ENCODE data around the gene CCDC54.

Gene CCDC54

GRCh38 chr3:107346564-107346963 is 30.7 kb upstream of the CCDC54 start:
- no peak for TF ChIP-seq ZBTB7A (IDR thresholded peaks at IDR 0.05; ENCODE audit: low read depth)
- no peak for TF ChIP-seq EGR1 (IDR thresholded peaks at IDR 0.05)
- TF ChIP-seq CEBPB (IDR thresholded peaks at IDR 0.05), result no peak
- no peak for TF ChIP-seq TCF12 (IDR thresholded peaks at IDR 0.05; ENCODE audit: low read depth)
- no peak for TF ChIP-seq TAF1 (IDR thresholded peaks at IDR 0.05; ENCODE audit: low read depth)
- TF ChIP-seq, protein P1, sequence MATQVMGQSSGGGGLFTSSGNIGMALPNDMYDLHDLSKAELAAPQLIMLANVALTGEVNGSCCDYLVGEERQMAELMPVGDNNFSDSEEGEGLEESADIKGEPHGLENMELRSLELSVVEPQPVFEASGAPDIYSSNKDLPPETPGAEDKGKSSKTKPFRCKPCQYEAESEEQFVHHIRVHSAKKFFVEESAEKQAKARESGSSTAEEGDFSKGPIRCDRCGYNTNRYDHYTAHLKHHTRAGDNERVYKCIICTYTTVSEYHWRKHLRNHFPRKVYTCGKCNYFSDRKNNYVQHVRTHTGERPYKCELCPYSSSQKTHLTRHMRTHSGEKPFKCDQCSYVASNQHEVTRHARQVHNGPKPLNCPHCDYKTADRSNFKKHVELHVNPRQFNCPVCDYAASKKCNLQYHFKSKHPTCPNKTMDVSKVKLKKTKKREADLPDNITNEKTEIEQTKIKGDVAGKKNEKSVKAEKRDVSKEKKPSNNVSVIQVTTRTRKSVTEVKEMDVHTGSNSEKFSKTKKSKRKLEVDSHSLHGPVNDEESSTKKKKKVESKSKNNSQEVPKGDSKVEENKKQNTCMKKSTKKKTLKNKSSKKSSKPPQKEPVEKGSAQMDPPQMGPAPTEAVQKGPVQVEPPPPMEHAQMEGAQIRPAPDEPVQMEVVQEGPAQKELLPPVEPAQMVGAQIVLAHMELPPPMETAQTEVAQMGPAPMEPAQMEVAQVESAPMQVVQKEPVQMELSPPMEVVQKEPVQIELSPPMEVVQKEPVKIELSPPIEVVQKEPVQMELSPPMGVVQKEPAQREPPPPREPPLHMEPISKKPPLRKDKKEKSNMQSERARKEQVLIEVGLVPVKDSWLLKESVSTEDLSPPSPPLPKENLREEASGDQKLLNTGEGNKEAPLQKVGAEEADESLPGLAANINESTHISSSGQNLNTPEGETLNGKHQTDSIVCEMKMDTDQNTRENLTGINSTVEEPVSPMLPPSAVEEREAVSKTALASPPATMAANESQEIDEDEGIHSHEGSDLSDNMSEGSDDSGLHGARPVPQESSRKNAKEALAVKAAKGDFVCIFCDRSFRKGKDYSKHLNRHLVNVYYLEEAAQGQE (IDR thresholded peaks at IDR 0.05; ENCODE audit: low read depth), result no peak
- TF ChIP-seq YY1 (IDR thresholded peaks at IDR 0.05; ENCODE audit: low read depth), result no peak
- TF ChIP-seq EP300 (IDR thresholded peaks at IDR 0.05; ENCODE audit: borderline replicate concordance), result no peak
- TF ChIP-seq MAX (IDR thresholded peaks at IDR 0.05), result no peak
- TF ChIP-seq, protein P2, sequence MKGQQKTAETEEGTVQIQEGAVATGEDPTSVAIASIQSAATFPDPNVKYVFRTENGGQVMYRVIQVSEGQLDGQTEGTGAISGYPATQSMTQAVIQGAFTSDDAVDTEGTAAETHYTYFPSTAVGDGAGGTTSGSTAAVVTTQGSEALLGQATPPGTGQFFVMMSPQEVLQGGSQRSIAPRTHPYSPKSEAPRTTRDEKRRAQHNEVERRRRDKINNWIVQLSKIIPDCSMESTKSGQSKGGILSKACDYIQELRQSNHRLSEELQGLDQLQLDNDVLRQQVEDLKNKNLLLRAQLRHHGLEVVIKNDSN (IDR thresholded peaks at IDR 0.05), result no peak
- TF ChIP-seq NFIC (IDR thresholded peaks at IDR 0.05), result no peak
- no peak for TF ChIP-seq CREB1 (IDR thresholded peaks at IDR 0.05; ENCODE audit: low read depth)

DNA sequence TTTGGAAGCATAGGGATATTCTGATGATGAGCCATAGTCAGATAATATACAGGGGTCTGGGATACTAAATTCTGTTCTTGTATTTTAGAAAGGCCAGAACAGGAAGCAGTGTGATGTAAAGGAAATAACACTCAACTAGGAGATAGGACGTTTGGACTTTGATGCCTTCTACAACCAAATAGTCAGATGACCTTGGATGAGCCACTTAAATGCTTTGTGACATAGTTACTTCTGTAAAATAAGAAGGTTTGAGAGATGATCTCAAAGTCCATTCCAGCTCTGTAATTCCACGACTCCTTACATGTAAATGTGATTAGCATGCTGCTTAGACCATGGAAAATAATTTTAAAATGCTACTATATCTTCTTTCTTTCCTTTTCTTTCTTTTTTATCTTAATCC is 29.5 kb upstream of the CCDC54 start:
- TF ChIP-seq EGR1 (IDR thresholded peaks at IDR 0.05), result no peak
- TF ChIP-seq EP300 (IDR thresholded peaks at IDR 0.05; ENCODE audit: borderline replicate concordance), result no peak
- no peak for TF ChIP-seq RAD21 (IDR thresholded peaks at IDR 0.05; ENCODE audit: low read depth)
- no peak for TF ChIP-seq FOXM1 (IDR thresholded peaks at IDR 0.05; ENCODE audit: borderline replicate concordance, low read depth)
- TF ChIP-seq TAF1 (IDR thresholded peaks at IDR 0.05; ENCODE audit: low read depth), result no peak
- no peak for TF ChIP-seq CREB1 (IDR thresholded peaks at IDR 0.05; ENCODE audit: low read depth)
- TF ChIP-seq YY1 (IDR thresholded peaks at IDR 0.05; ENCODE audit: low read depth), result no peak
- no peak for TF ChIP-seq TEAD4 (IDR thresholded peaks at IDR 0.05)

DNA sequence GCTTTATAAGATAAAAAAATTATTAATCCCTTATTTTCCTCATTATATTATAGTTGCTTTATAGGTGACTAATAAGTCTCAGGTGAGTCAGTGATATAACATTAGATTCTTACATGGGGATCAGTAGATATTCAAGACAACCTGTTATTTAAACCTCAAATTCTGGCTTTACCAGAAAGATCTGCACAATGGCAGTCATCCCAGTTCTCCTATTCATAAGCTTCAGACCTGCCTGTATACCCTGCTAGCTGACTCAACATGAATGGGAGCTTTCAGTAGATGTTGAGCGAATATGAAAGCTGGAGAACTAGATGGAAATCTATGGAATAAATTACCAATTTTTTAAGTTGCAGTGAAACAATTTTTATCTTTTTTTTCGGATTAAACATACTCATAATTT is 20.5 kb upstream of the CCDC54 start:
- TF ChIP-seq TAF1 (IDR thresholded peaks at IDR 0.05; ENCODE audit: low read depth), result no peak

DNA sequence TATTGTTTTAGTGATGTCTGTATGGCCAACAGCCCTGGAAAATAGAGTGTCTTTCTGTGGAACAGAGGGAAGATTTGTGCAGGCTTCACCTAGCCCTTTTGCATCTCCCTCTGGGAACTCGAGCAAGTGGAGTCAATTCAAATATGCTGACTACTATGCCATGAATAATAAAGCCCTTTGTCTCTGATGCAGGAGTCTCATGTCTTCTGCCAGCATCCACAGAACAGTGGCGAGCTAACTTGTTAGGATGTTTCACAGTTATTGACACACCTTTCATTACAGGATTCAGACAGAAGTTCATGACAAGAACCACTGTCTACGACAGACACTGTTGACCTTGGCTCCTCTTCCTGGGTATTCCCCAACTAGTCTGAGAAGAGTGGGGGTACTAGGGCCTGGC is 15.6 kb upstream of the CCDC54 start:
- no peak for TF ChIP-seq EP300 (IDR thresholded peaks at IDR 0.05; ENCODE audit: borderline replicate concordance)
- no peak for TF ChIP-seq RAD21 (IDR thresholded peaks at IDR 0.05; ENCODE audit: low read depth)
- TF ChIP-seq EGR1 (IDR thresholded peaks at IDR 0.05), result no peak
- no peak for TF ChIP-seq TEAD4 (IDR thresholded peaks at IDR 0.05)
- TF ChIP-seq, protein P2 (IDR thresholded peaks at IDR 0.05), result no peak
- no peak for TF ChIP-seq YY1 (IDR thresholded peaks at IDR 0.05; ENCODE audit: low read depth)
- TF ChIP-seq CREB1 (IDR thresholded peaks at IDR 0.05; ENCODE audit: low read depth), result no peak
- TF ChIP-seq TCF12 (IDR thresholded peaks at IDR 0.05; ENCODE audit: low read depth), result no peak
- no peak for TF ChIP-seq TAF1 (IDR thresholded peaks at IDR 0.05; ENCODE audit: low read depth)
- TF ChIP-seq, protein P1 (IDR thresholded peaks at IDR 0.05; ENCODE audit: low read depth), result no peak
- no peak for TF ChIP-seq MAX (IDR thresholded peaks at IDR 0.05)
- no peak for TF ChIP-seq CEBPB (IDR thresholded peaks at IDR 0.05)
- TF ChIP-seq NFIC (IDR thresholded peaks at IDR 0.05), result no peak
- TF ChIP-seq FOXM1 (IDR thresholded peaks at IDR 0.05; ENCODE audit: borderline replicate concordance, low read depth), result no peak
- TF ChIP-seq ZBTB7A (IDR thresholded peaks at IDR 0.05; ENCODE audit: low read depth), result no peak

- TF ChIP-seq MAX (IDR thresholded peaks at IDR 0.05), result no peak
- TF ChIP-seq TEAD4 (IDR thresholded peaks at IDR 0.05), result no peak
- no peak for TF ChIP-seq FOXM1 (IDR thresholded peaks at IDR 0.05; ENCODE audit: borderline replicate concordance, low read depth)
- no peak for TF ChIP-seq RAD21 (IDR thresholded peaks at IDR 0.05; ENCODE audit: low read depth)
Measured at GRCh38 chr3:107365051-107365450, 12.2 kb upstream of the CCDC54 start.

DNA sequence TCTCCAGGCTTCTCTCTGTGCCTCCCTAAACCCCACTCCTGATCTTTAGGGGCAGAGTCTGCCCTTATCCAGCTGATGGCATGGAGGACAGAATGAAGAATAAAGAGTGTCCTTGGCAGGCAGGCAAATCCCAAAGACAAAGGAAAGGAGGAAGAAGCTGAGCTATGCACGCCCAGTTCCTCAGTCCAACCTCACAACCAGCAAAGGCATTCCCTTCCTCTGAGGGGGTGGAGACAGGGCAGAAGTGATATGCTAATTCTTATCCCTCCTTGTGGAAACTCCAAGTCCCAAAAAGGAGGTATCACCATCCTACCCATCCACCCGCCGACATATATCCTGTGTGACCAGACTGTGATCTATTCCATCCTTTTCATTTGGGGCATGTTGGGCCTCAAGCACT is 10.5 kb upstream of the CCDC54 start:
- TF ChIP-seq, protein P2 (IDR thresholded peaks at IDR 0.05), result no peak
- TF ChIP-seq ZBTB7A (IDR thresholded peaks at IDR 0.05; ENCODE audit: low read depth) (no peak), NFIC (IDR thresholded peaks at IDR 0.05) (no peak), CREB1 (IDR thresholded peaks at IDR 0.05; ENCODE audit: low read depth) (no peak), FOXM1 (IDR thresholded peaks at IDR 0.05; ENCODE audit: borderline replicate concordance, low read depth) (no peak), TAF1 (IDR thresholded peaks at IDR 0.05; ENCODE audit: low read depth) (no peak), EGR1 (IDR thresholded peaks at IDR 0.05) (no peak), TCF12 (IDR thresholded peaks at IDR 0.05; ENCODE audit: low read depth) (no peak), MAX (IDR thresholded peaks at IDR 0.05) (no peak), RAD21 (IDR thresholded peaks at IDR 0.05; ENCODE audit: low read depth) (no peak), EP300 (IDR thresholded peaks at IDR 0.05; ENCODE audit: borderline replicate concordance) (no peak), YY1 (IDR thresholded peaks at IDR 0.05; ENCODE audit: low read depth) (no peak), TEAD4 (IDR thresholded peaks at IDR 0.05) (no peak)
- TF ChIP-seq, protein P1 (IDR thresholded peaks at IDR 0.05; ENCODE audit: low read depth), result no peak

Data from Ishikawa (cell line).